NT2/D1 (cell line): ENCODE data around the gene NDUFS6.

Experiments used
- SUZ12 ChIP-seq: IDR thresholded peaks from 2 replicates; pipeline ENCODE4 v1.6.1; 2011; ENCODE audit not compliant: insufficient read length, insufficient read depth; ENCODE audit errors: extremely low read depth
- YY1 ChIP-seq: IDR thresholded peaks from 2 replicates; pipeline ENCODE4 v1.6.1; 2011; ENCODE audit not compliant: insufficient read length, insufficient read depth
- ZNF274 ChIP-seq: IDR thresholded peaks from 2 replicates; pipeline ENCODE4 v1.6.1; 2011; ENCODE audit warnings: mild to moderate bottlenecking, low read depth, low read length

DNA sequence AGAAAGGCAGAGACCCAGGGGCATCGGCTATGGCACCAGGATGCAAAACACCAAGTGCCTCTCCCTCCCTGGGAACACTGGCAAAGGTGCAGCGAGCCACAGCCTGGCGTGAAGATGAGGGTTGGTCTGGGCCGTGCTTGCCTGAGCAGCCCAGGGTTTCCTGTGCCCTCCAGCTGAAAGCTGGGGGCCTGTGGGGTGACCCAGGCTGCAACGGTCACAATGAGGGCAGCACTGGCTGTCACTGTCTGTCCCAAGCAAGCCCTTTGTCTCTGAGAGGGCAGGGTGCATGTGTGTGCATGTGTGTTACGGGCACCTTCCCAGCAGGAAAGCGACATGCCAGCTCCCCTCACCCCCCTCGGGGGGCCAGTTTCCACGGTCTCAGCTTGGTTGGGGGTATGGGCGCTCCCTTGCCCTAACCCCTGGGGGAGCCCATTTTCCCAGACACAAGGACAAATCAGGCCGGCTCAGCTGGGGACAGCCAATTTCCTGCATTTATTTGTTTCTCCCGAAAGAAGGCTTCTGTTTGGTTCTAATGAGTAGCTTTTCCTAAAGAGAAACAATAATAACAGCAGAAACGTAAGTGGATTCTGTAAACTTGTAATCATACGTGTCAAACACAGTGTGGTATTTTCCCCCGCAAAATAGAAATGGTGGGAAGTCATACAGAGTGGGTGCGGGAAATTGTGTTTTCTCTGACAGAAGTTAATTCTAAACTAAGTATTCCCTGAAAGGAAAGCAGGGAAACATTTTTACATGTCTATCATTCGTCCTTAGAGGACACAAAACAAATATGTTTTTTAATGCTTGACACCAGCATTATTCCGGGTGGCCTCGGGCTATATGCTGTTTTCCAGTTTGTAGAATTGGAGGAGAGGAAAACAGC, 22.8 kb upstream of the NDUFS6 start:
- TF ChIP-seq YY1, result no peak
- no peak for TF ChIP-seq ZNF274
- no peak for TF ChIP-seq SUZ12
